ENCODE results near the gene ULK3. TPM values are rescaled to one million over a fixed set of nuclear protein-coding genes. Genes with fewer than 3 reads are reported as not detected.
A peak's percentile ranks its signal among the peaks of the same experiment; 100 is the strongest.

ULK3 gene
- total and polyA plus RNA-seq, 11 donors, result 22.6 to 39.3 (median 29.3) TPM

DNA sequence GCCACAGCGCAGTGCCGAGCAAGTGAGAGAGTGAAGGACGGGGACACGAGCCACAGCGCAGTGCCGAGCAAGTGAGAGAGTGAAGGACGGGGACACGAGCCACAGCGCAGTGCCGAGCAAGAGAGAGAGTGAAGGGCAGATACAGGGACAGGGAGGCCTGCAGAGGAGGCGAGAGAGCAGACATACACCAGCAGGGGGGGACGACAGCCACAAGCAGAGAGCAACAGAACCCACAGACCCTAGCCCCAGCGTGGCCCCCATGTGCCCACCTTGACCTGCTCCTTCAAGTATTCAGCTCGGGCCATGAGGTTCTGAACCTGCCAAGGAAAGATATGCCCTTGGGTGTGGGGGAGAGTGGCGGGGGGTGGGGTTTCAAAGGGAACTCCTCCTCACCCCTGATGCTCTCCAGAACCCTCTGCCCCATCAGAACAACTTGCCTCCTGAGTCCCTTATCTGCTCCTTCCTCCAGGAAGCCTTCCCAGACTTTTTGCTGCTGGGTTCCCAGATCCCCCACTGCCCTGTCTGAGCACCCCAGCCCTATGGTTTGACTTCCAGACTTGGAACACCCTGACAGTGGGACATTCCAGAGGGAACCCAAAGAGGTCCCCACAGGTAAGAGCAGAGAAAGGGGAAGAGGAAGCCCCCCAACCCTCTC is 5.3 kb downstream of the ULK3 start:
- TF ChIP-seq, protein P1, sequence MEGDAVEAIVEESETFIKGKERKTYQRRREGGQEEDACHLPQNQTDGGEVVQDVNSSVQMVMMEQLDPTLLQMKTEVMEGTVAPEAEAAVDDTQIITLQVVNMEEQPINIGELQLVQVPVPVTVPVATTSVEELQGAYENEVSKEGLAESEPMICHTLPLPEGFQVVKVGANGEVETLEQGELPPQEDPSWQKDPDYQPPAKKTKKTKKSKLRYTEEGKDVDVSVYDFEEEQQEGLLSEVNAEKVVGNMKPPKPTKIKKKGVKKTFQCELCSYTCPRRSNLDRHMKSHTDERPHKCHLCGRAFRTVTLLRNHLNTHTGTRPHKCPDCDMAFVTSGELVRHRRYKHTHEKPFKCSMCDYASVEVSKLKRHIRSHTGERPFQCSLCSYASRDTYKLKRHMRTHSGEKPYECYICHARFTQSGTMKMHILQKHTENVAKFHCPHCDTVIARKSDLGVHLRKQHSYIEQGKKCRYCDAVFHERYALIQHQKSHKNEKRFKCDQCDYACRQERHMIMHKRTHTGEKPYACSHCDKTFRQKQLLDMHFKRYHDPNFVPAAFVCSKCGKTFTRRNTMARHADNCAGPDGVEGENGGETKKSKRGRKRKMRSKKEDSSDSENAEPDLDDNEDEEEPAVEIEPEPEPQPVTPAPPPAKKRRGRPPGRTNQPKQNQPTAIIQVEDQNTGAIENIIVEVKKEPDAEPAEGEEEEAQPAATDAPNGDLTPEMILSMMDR (IDR thresholded peaks at IDR 0.05), result no peak
- no peak for TF ChIP-seq POLR2A (IDR thresholded peaks at IDR 0.05)
- Histone ChIP-seq H3K4me1 (peaks cover 0 to 16% (median 9%) of the 10 kb centered on the region in 12 donors), H3K27ac (no peak overlapping the region), H3K27me3 (no peaks in the 10 kb centered on the region), H3K36me3 (peaks cover 0 to 44% (median 15%) of the 10 kb centered on the region in 9 donors), H3K9me3 (no peaks in the 10 kb centered on the region), H3K4me3 (no peak overlapping the region)
- DNase-seq, result no peak
- 73 to 85% (median 79%) methylated on average over 15 of the region's 15 CpGs for WGBS, 4 donors
- intact Hi-C loops (cut with DNase I), result loop anchor here in 4 of 10 donors (5.0 kb wide), 3 partner anchors 35 to 65 kb away; partner anchors contain the start of gene CSK (in 2 of the 4)
- ATAC-seq, result peak in 2 of 4 donors; percentile 3 to 18

DNA sequence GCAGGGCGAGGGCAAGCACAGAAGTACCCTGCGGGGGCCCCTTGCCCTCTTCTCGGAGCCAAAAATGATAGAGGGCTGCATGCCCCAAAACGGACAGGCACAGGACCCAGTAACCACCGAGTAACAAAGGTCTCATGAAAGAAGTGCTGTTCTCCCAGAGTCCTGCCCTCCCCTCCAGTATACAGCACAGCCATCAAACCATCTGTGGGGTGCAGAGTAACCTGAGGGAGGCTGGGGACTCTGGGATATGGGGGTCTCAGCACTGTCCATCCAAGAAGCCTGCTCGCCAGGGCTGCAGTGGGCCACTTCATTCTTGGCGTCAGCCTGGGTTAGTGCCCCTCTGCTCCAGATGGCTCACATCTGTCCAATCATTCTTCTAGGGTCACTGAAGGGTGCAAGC is 6.1 kb downstream of the ULK3 start:
- TF ChIP-seq, protein P1 (IDR thresholded peaks at IDR 0.05), result no peak
- no peak for TF ChIP-seq POLR2A (IDR thresholded peaks at IDR 0.05)

DNA sequence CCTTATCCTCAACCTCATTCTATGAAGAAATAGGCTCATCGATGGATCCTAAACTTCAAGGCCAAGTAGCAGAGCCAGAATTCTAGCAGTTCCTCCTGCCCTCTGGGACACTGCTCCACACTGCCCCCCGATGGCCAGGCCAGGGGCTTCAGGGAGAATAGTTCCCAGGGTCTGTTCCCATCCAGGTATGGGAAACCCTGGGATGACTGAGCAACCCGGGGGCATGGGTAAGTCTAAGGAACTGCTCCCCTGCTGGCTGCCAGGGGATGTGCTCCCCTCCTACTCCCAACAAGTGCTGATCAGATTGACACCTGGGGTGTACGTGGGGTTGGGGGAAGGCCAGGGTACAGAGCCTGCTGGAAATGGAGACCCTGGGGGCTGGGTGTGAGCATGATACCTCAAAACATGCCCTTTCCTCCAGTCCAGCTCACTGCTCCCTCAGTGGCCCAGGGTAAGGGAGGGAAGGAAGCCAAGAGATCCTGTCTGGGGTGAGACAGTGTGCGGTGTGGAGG is 7.6 kb downstream of the ULK3 start:
- no peak overlapping the region for H3K4me3 ChIP-seq
- no peaks in the 10 kb centered on the region for H3K27me3 ChIP-seq
- H3K36me3 ChIP-seq, result peaks cover 0 to 43% (median 9%) of the 10 kb centered on the region in 9 donors
- intact Hi-C loops (cut with DNase I), result loop anchor here in 5 of 10 donors (2.0 to 5.0 kb wide), 4 partner anchors 33 to 63 kb away; partner anchors contain the start of gene CSK (in 2 of the 5)
- DNase-seq (peak in 4 of 5 donors; percentile 44 to 83 (median 64)), ATAC-seq (peak; percentile 17 to 55 (median 34))
- TF ChIP-seq POLR2A (IDR thresholded peaks at IDR 0.05), result no peak
- TF ChIP-seq, protein P1 (IDR thresholded peaks at IDR 0.05), result peak; percentile 64 to 89 (median 72)
- no peaks in the 10 kb centered on the region for H3K9me3 ChIP-seq
- peaks cover 0 to 14% (median 6%) of the 10 kb centered on the region in 12 donors for H3K4me1 ChIP-seq
- WGBS, 4 donors, result 32 to 43% (median 37%) methylated on average over 4 to 5 of the region's 5 CpGs
- H3K27ac ChIP-seq, result no peak overlapping the region

More for the DNA sequence above, 6.1 kb downstream of the ULK3 start:
- Histone ChIP-seq H3K4me1 (peaks cover 0 to 13% (median 4%) of the 10 kb centered on the region in 12 donors), H3K36me3 (peaks cover 0 to 44% (median 15%) of the 10 kb centered on the region in 9 donors), H3K27me3 (no peaks in the 10 kb centered on the region), H3K4me3 (no peak overlapping the region), H3K9me3 (no peaks in the 10 kb centered on the region), H3K27ac (no peak overlapping the region)
- 83 to 89% (median 86%) methylated on average over 7 of the region's 7 CpGs for WGBS, 4 donors
- ATAC-seq (no peak), DNase-seq (no peak)
- intact Hi-C loops (cut with DNase I), result loop anchor here in 4 of 10 donors (5.0 kb wide), 3 partner anchors 35 to 65 kb away; partner anchors contain the start of gene CSK (in 2 of the 4)

All from heart left ventricle (tissue), 16 donors.